Left lung (tissue), 10 donors: Measurements from ENCODE around the gene CASTOR2. TPM values are rescaled to one million over a fixed set of nuclear protein-coding genes. Genes with fewer than 3 reads are reported as not detected.
A peak's percentile ranks its signal among the peaks of the same experiment; 100 is the strongest.

Source experiments
- ATAC-seq: fragments of 200-7000 bp; cut with Tn5 transposase; one replicate; pipeline ENCODE4 v1.9.1; 2020; ENCODE audit warnings: moderate library complexity
- DNase-seq, 4 donors: peaks; one replicate each; pipeline ENCODE4 v3.0.0-alpha.2; 2013 to 2020
- H3K27ac ChIP-seq, 2 donors: fragments of 200-600 bp; sonication (generic) in 1 of 2; one replicate each; pipeline versions ENCODE4 v1.5.0 to v1.8.0; 2020 to 2021
- H3K27me3 ChIP-seq, 2 donors: fragments of 200-600 bp; sonication (generic) in 1 of 2; one replicate each; pipeline versions ENCODE4 v1.5.0 to v1.8.0; 2020 to 2021
- H3K36me3 ChIP-seq, 2 donors: fragments of 200-600 bp; sonication (generic) in 1 of 2; one replicate each; pipeline versions ENCODE4 v1.5.0 to v1.8.0; 2020 to 2021
- H3K4me1 ChIP-seq, 2 donors: fragments of 200-600 bp; one replicate each; pipeline ENCODE4 v1.8.0; 2021
- H3K4me3 ChIP-seq, 2 donors: fragments of 200-600 bp; sonication (generic) in 1 of 2; one replicate each; pipeline versions ENCODE4 v1.5.0 to v1.8.0; 2020 to 2021; ENCODE audit warnings: mild to moderate bottlenecking in 1 of 2
- H3K9me3 ChIP-seq, 2 donors: fragments of 200-600 bp; sonication (generic) in 1 of 2; one replicate each; pipeline versions ENCODE4 v1.5.0 to v1.8.0; 2020 to 2021
- intact Hi-C, 2 donors: fragments of 100-400 bp; cut with DNase I; formaldehyde crosslinking; loops; one replicate each; pipeline versions ENCODE4 v1.11.2 to v1.14.2; 2022
- polyA plus RNA-seq, 6 donors: library from polyadenylated mRNA; unstranded; fragments of 120-200 nt; gene quantifications; one replicate each; pipeline ENCODE4 v1.2.1, GENCODE V29; 2013; ENCODE audit not compliant: insufficient read length in 6 of 6
- total RNA-seq, 2 donors: library from RNA; stranded (reverse); fragmentation: NEBNext Ultra II Directional; extraction: Animal tissue kit (Norgen Biotek cat#: 25700); gene quantifications; one replicate each; pipeline ENCODE4 v1.2.1, GENCODE V29; 2021
- TF ChIP-seq, protein P1 (sequence below), 2 donors: fragments of 200-600 bp; sonication (generic) in 1 of 2; IDR thresholded peaks; one replicate each; pipeline versions ENCODE4 v1.5.0 to v1.8.0; 2021; ENCODE audit warnings: antibody characterized with exemption in 2 of 2
- donor health status: DM: no; HTN: yes; CAD: no.
- donor health status: DM: no; HTN: no; CAD: no.

The CASTOR2 gene
- total and polyA plus RNA-seq, 8 donors = 4.5 to 15.4 (median 6.4) TPM

DNA sequence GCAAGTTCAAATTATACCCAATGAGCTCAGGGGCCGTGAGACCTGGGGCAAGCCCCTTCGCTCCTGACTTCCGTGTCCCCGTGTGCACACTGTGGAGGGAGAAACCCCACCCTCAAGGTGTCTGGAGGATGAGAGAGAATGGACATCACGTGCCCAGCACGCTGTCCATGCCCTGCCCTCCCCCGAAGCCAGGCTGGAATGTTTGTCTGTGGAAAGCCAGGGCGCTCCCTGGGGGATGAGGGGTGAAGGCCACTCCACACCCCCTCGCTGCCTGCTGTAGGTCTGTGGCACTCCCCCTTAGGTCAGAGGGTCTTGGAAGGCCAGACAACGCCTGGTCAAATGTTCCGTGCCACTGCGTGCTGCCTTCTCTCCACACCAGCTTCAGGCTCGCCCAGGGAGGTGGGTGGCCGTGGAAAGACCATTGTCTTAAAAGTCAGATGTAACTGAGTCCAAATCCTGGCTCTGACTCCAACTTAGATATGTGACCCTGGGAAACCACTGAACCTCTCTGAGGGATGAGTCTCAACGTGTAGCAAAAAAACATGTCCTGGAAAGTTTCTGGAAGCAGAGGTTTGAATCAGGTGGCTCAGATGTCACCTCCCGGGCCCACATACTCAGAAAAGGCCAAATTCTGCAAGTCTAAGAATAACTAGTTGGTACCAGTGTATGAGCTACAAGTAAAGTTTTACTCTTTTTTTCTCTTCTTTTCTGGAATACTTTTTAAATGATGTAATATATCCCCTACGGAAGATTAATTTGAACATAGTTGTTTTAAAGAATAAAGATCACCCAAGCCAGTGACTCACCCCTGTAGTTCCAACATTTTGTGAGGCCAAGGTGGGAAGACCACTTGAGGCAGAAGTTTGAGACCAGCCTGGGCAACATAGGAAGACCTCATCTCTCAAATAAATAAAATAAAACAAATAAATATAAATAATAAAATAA lies 84.2 kb downstream of the CASTOR2 start:
- ATAC-seq = no peak
- H3K27ac ChIP-seq = no peak overlapping the region
- H3K4me3 ChIP-seq = no peak overlapping the region
- H3K36me3 ChIP-seq = peaks cover 0 to 91% of the 10 kb centered on the region in 2 donors
- no peaks in the 10 kb centered on the region for H3K27me3 ChIP-seq
- TF ChIP-seq, protein P1, sequence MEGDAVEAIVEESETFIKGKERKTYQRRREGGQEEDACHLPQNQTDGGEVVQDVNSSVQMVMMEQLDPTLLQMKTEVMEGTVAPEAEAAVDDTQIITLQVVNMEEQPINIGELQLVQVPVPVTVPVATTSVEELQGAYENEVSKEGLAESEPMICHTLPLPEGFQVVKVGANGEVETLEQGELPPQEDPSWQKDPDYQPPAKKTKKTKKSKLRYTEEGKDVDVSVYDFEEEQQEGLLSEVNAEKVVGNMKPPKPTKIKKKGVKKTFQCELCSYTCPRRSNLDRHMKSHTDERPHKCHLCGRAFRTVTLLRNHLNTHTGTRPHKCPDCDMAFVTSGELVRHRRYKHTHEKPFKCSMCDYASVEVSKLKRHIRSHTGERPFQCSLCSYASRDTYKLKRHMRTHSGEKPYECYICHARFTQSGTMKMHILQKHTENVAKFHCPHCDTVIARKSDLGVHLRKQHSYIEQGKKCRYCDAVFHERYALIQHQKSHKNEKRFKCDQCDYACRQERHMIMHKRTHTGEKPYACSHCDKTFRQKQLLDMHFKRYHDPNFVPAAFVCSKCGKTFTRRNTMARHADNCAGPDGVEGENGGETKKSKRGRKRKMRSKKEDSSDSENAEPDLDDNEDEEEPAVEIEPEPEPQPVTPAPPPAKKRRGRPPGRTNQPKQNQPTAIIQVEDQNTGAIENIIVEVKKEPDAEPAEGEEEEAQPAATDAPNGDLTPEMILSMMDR (IDR thresholded peaks at IDR 0.05) = no peak
- no peaks in the 10 kb centered on the region for H3K9me3 ChIP-seq
- intact Hi-C loops = no loop called here
- DNase-seq = no peak
- H3K4me1 ChIP-seq = no peaks in the 10 kb centered on the region

DNA sequence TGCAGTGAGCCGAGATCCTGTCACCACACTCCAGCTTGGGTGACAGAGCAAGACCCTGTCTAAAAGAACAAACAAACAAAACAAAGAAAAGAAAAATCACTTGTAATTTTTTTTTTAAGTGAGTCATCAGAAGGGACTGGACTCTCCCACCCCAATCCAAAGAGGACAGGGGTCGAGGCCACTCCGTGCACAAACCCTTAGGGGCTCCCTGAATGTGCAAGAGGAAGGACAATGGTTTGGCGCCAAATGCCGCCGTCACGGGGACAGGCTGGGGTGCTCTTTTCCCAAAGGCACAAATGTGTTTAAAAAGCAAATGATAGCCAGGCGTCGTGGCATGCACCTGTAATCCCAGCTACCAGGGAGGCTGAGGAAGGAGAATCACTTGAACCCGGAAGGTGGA lies 85.3 kb downstream of the CASTOR2 start:
- Histone ChIP-seq H3K4me3 (no peak overlapping the region), H3K4me1 (peaks cover 0 to 5% of the 10 kb centered on the region in 2 donors), H3K27me3 (no peaks in the 10 kb centered on the region), H3K27ac (no peak overlapping the region), H3K36me3 (peaks cover 0 to 91% of the 10 kb centered on the region in 2 donors), H3K9me3 (no peaks in the 10 kb centered on the region)
- TF ChIP-seq, protein P1 (IDR thresholded peaks at IDR 0.05) = no peak
- ATAC-seq (no peak), DNase-seq (no peak)
- intact Hi-C loops = no loop called here

DNA sequence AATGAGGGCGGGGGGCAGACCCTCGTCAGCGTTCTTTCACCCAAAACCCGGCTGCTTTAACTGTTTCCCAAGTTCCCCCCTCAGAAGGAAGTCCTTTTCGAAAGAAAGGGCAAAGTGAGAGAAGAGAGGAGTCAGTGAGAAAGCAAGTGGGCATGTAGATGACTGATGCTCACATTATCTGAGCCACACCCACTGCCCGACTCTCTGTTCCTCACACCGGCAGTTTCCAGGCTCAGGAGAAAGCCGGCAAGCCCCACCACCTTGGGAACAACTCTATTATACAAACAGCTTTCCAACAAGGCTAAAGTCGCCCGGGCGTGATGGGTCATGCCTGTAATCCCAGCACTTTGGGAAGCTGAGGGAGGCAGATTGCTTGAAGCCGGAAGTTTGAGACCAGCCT lies 86.0 kb downstream of the CASTOR2 start:
- H3K27ac ChIP-seq = no peak overlapping the region
- peaks cover 0 to 7% of the 10 kb centered on the region in 2 donors for H3K4me1 ChIP-seq
- H3K27me3 ChIP-seq = no peaks in the 10 kb centered on the region
- ATAC-seq (no peak), DNase-seq (no peak)
- no peaks in the 10 kb centered on the region for H3K9me3 ChIP-seq
- intact Hi-C loops = no loop called here
- TF ChIP-seq, protein P1 (IDR thresholded peaks at IDR 0.05) = no peak
- peaks cover 0 to 91% of the 10 kb centered on the region in 2 donors for H3K36me3 ChIP-seq
- H3K4me3 ChIP-seq = no peak overlapping the region

DNA sequence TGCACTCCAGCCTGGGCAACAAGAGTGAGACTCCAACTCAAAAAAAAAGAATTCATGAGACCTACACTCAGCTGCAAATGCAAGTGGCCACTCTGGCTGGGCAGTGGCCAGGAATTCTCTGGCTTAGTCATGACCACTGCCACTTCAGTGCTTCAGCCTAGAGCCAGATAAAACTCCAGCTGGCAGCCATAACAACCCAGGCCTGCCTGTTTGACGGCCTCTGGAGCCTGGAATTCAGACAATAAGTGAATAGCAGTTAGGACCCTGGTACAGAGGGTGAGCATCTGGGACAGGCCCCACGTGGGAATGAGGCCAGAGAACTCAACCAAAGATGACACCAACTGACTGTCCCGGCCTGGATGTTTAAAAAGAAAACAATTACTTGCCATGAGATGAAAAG lies 90.2 kb downstream of the CASTOR2 start:
- Histone ChIP-seq H3K27me3 (no peaks in the 10 kb centered on the region), H3K27ac (peak overlapping the region; percentile 37 to 63), H3K9me3 (no peaks in the 10 kb centered on the region), H3K4me1 (peaks cover 0 to 11% of the 10 kb centered on the region in 2 donors), H3K36me3 (peaks cover 0 to 96% of the 10 kb centered on the region in 2 donors), H3K4me3 (no peak overlapping the region)
- DNase-seq (peak in 2 of 4 donors; percentile 57 to 83), ATAC-seq (peak; percentile 74)
- TF ChIP-seq, protein P1 (IDR thresholded peaks at IDR 0.05) = no peak
- intact Hi-C loops = no loop called here

DNA sequence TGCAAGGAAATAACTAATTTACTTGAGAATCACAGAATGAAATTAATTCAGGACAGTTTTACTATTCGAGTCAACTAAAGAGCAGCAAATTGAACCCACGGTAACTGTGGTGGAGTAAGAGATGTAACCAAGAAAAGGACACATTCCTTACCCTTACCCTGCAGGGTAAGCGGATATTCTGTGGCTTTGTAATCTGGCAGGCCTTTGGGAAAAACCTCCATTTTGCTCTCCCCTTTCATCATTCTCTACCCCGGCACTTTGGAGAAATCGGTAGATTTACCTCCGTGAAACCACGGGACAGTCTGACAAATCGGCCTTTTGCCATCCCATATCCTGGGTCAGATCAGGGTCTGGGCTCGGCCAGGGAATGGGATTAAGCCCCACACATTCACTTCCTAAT lies 90.7 kb downstream of the CASTOR2 start:
- H3K9me3 ChIP-seq = no peaks in the 10 kb centered on the region
- ATAC-seq (no peak), DNase-seq (peak in 1 of 4 donors; percentile 23)
- peaks cover 0 to 11% of the 10 kb centered on the region in 2 donors for H3K4me1 ChIP-seq
- H3K4me3 ChIP-seq = no peak overlapping the region
- no peaks in the 10 kb centered on the region for H3K27me3 ChIP-seq
- peaks cover 0 to 96% of the 10 kb centered on the region in 2 donors for H3K36me3 ChIP-seq
- intact Hi-C loops = no loop called here
- peak overlapping the region; percentile 37 to 63 for H3K27ac ChIP-seq
- TF ChIP-seq, protein P1 (IDR thresholded peaks at IDR 0.05) = no peak
